K562 (cell line): Measurements from ENCODE around the gene SIRPB2.

Experiments used
- BHLHE40 ChIP-seq: IDR thresholded peaks from 2 replicates; pipeline ENCODE4 v1.6.1; 2011; ENCODE audit warnings: low read length, improper control_type of control experiment
- FOS ChIP-seq: IDR thresholded peaks from 3 replicates; pipeline ENCODE4 v1.6.1; 2011; ENCODE audit not compliant: insufficient read length; ENCODE audit errors: extremely low read depth
- MAFK ChIP-seq: IDR thresholded peaks from 2 replicates; pipeline ENCODE4 v1.6.1; 2011; ENCODE audit warnings: low read length, improper control_type of control experiment
- POU5F1 ChIP-seq: fragments of 150-350 bp; IDR thresholded peaks from 2 replicates; pipeline ENCODE4 v1.6.1; 2014; ENCODE audit warnings: borderline replicate concordance, low read length, low read depth, mild to moderate bottlenecking; ENCODE audit not compliant: partially characterized antibody
- SMARCB1 ChIP-seq: IDR thresholded peaks from 2 replicates; pipeline ENCODE4 v1.6.1; 2011; ENCODE audit warnings: improper control_type of control experiment, low read depth; ENCODE audit not compliant: insufficient read length
- ZEB2 ChIP-seq: fragments of 450-650 bp; IDR thresholded peaks from 2 replicates; pipeline ENCODE4 v1.6.1; 2016
- ZNF197 ChIP-seq: fragments of 200-800 bp; sonication (Bioruptor generic); IDR thresholded peaks from 2 replicates; pipeline ENCODE4 v1.6.1; 2016; ENCODE audit warnings: low read depth, missing genetic modification characterization, missing compliant biosample characterization
- ZNF561 ChIP-seq: fragments of 450-650 bp; formaldehyde crosslinking; conservative IDR thresholded peaks from 2 replicates; pipeline ENCODE4 v1.4.0; 2020; ENCODE audit warnings: mild to moderate bottlenecking, moderate library complexity
- TF ChIP-seq, protein P1 (sequence below), 3 experiments: IDR thresholded peaks in 2 of 3; conservative IDR thresholded peaks in 1 of 3; 2 replicates each; pipeline ENCODE4 v1.5.1; 2011 to 2012; ENCODE audit warnings: low read length in 3 of 3, mild to moderate bottlenecking in 3 of 3, control low read depth in 2 of 3, improper control_type of control experiment in 1 of 3, inconsistent platforms in 1 of 3, low read depth in 1 of 3, mixed read lengths in 1 of 3, moderate library complexity in 1 of 3; ENCODE audit not compliant: insufficient read depth in 2 of 3
- TF ChIP-seq, protein P2 (sequence below): sonication (generic); formaldehyde crosslinking; IDR thresholded peaks from 2 replicates; pipeline ENCODE4 v1.8.1; 2023; ENCODE audit warnings: mild to moderate bottlenecking, missing genetic modification reagents
- TF ChIP-seq, protein P3 (sequence below): fragments of 250-450 bp; sonication (Bioruptor Pico); IDR thresholded peaks from 2 replicates; pipeline ENCODE4 v1.8.0; 2022; ENCODE audit warnings: moderate library complexity, mild to moderate bottlenecking, inconsistent platforms

DNA sequence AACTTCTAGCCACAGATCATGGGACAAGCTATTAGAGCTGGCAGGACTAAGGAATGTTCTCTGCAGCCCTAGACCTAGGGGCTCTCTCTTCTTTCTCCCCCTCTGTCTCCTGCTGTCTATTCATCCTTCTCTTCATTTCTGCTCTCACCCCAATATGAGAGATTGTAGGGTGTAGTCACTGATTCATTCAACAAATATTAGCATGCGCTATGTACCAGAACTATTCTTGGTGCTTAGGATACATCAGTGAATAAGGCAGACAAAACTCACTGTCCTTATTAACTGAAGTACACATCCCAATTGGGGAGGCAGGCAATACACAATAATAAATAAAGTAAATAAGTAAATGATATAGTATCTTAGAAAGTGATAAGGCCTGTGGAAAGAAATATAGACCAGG lies 14.7 kb upstream of the SIRPB2 start:
- TF ChIP-seq ZEB2 (no peak), FOS (no peak), SMARCB1 (no peak), ZNF197 (CRISPR knock-in tag) (no peak), MAFK (no peak), BHLHE40 (no peak), POU5F1 (no peak), ZNF561 (CRISPR knock-in tag) (no peak)
- TF ChIP-seq, protein P1, sequence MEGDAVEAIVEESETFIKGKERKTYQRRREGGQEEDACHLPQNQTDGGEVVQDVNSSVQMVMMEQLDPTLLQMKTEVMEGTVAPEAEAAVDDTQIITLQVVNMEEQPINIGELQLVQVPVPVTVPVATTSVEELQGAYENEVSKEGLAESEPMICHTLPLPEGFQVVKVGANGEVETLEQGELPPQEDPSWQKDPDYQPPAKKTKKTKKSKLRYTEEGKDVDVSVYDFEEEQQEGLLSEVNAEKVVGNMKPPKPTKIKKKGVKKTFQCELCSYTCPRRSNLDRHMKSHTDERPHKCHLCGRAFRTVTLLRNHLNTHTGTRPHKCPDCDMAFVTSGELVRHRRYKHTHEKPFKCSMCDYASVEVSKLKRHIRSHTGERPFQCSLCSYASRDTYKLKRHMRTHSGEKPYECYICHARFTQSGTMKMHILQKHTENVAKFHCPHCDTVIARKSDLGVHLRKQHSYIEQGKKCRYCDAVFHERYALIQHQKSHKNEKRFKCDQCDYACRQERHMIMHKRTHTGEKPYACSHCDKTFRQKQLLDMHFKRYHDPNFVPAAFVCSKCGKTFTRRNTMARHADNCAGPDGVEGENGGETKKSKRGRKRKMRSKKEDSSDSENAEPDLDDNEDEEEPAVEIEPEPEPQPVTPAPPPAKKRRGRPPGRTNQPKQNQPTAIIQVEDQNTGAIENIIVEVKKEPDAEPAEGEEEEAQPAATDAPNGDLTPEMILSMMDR (IDR thresholded peaks at IDR 0.05 in 2 of 3, conservative IDR thresholded peaks at IDR 0.05 in 1 of 3; ENCODE audit: insufficient read depth in 2 of 3, low read depth in 1 of 3, low read length in 3 of 3): no peak
- TF ChIP-seq, protein P2, sequence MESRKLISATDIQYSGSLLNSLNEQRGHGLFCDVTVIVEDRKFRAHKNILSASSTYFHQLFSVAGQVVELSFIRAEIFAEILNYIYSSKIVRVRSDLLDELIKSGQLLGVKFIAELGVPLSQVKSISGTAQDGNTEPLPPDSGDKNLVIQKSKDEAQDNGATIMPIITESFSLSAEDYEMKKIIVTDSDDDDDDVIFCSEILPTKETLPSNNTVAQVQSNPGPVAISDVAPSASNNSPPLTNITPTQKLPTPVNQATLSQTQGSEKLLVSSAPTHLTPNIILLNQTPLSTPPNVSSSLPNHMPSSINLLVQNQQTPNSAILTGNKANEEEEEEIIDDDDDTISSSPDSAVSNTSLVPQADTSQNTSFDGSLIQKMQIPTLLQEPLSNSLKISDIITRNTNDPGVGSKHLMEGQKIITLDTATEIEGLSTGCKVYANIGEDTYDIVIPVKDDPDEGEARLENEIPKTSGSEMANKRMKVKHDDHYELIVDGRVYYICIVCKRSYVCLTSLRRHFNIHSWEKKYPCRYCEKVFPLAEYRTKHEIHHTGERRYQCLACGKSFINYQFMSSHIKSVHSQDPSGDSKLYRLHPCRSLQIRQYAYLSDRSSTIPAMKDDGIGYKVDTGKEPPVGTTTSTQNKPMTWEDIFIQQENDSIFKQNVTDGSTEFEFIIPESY: no peak
- TF ChIP-seq, protein P3, sequence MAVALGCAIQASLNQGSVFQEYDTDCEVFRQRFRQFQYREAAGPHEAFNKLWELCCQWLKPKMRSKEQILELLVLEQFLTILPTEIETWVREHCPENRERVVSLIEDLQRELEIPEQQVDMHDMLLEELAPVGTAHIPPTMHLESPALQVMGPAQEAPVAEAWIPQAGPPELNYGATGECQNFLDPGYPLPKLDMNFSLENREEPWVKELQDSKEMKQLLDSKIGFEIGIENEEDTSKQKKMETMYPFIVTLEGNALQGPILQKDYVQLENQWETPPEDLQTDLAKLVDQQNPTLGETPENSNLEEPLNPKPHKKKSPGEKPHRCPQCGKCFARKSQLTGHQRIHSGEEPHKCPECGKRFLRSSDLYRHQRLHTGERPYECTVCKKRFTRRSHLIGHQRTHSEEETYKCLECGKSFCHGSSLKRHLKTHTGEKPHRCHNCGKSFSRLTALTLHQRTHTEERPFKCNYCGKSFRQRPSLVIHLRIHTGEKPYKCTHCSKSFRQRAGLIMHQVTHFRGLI (CRISPR knock-in tag): no peak
